Right renal cortex interstitium (tissue), 3 donors: ENCODE results near the gene RAD51AP1. TPM values are rescaled to one million over a fixed set of nuclear protein-coding genes. Genes with fewer than 3 reads are reported as not detected.
A peak's percentile ranks its signal among the peaks of the same experiment; 100 is the strongest.

Experiments
- DNase-seq, 3 donors: peaks; one replicate each; pipeline ENCODE4 v3.0.0-alpha.2; 2013; ENCODE audit warnings: low read depth in 3 of 3, low spot score in 2 of 3
- polyA plus RNA-seq, 3 donors: library from polyadenylated mRNA; unstranded; fragments of 120-200 nt; gene quantifications; one replicate each; pipeline ENCODE4 v1.2.1, GENCODE V29; 2013; ENCODE audit not compliant: insufficient read length in 3 of 3

The RAD51AP1 gene
- polyA plus RNA-seq, 3 donors: 27.5 to 32.9 (median 32.0) TPM

DNA sequence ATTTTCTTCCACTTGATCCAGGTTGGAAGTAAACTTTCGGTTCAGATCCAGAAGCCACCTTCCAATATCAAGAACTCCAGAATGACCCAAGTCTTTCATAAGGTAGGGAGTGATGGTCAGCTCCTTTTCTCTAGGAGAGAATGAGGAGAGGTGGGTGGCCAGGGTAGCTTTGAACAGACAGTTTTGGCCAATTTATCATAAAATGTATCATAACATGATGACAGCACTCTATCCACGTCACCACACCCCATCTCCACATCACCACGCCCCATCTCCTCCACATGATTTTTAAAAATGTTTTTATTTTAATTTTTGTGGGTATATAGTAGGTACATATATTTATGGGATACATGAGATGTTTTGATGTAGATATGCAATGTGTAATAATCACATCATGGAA lies 50.2 kb downstream of the RAD51AP1 start:
- no peak for DNase-seq

DNA sequence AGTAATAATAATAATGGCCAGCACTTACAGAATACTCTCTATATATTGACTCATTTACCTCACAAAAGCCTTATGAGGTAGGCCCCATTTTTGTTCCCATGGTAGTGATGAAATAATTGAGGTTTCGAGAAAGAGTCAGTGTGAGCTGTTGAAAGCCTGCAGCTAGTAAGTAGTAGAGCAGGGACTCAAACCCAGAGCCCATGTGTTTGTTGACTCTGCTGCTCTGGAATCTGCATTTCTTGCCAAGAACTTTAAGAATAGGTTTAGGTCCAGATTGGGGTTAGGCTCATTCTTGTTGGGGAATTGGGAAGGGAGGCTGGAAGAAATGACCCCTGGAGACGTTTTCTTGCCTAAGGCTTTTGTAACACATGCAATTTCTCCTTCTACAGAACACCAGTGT lies 51.3 kb downstream of the RAD51AP1 start:
- no peak for DNase-seq

DNA sequence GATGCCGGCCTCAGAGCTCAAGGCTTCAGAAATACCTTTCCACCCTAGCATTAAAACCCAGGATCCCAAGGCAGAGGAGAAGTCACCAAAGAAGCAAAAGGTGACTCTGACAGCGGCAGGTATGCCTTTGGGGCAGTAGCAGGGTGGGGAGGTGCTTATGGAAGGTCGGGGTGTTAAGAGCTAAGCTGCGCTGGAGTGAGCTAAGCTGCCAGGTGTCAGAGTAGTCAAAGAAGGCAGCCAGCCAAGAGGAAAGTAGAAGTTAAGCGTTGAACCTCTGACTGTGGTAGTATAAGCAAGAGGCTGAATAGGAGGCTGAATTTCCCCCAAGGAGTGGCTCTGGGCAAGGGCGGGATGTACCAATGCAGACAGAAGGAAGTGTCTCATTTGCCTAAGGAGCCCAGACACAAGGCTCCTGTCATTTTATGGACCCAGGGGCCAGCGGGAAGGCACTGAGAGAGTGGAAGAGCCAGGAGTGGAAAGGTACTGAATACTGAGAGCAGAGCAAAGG lies 52.5 kb downstream of the RAD51AP1 start:
- no peak for DNase-seq

DNA sequence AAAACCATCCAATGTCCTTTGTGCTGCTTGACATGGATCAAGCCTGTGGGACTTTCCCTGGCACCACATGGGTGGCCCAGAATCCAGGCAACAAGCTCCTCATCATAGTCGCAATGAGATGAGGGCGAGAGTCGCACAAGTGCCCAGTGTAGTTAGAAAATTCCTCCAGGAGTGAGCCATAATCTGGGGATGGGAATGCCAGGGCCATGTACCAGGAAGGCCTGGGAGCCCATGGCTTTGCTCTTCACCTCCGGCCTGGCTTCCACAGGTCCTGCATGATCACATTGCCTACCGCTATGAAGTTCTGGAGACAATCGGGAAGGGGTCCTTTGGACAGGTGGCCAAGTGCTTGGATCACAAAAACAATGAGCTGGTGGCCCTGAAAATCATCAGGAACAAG lies 57.2 kb downstream of the RAD51AP1 start:
- no peak for DNase-seq

DNA sequence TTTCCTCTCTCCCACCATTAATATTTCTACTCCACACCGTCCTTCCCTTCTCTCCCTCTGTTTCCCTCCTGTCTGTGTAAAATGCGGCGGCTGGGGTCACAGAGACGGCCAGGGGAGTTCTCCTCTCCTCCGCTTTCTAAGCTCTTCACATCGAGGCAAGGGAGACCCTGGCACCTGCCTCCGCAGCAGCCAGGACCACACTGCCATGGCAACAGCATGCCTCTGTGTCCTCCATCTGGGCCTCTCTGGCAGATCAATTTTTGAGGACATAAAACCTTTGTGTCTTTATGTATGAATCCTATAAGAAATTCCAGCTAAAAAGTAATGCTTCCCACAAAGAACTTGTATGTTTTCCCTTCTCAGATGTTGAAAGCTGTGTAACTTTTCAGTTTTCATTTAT lies 64.7 kb downstream of the RAD51AP1 start:
- no peak for DNase-seq

DNA sequence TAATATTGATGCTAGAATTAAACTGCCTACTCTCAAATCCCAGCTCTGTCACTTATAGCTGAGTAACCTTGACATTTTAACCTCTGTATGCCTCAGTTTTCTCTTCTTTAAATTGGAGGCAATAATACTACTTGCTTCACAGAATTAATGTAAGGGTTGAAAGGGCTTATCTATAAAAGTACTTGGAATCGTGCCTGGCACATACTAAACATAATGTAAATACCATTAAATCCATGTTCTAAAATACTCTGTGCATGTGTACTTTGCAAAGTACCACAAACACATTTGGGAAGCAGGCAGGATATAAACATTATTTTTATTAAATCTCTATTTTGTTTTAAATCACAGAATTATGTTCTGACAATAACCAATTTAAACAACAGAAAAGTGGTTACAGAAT lies 65.3 kb downstream of the RAD51AP1 start:
- no peak for DNase-seq

DNA sequence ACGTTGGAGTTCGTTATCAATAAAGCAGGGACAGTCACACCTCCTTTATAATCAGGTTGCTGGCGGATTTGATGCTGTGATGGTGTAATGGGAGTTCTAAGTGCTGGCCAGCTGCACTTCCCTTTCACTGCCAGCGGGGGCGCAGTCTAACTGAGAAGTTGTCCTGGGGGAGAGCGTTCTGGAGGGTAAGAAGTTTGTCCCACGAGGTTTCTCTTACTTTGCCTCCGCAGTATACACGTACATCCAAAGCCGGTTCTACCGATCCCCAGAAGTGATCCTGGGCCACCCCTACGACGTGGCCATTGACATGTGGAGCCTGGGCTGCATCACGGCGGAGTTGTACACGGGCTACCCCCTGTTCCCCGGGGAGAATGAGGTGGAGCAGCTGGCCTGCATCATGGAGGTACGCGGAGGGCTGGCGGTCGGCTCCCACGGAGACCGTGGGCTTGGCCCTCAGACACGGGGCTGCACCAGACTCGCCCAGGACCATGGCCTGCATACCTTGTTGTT lies 66.0 kb downstream of the RAD51AP1 start:
- peak; percentile 71 to 75 (median 71) for DNase-seq

DNA sequence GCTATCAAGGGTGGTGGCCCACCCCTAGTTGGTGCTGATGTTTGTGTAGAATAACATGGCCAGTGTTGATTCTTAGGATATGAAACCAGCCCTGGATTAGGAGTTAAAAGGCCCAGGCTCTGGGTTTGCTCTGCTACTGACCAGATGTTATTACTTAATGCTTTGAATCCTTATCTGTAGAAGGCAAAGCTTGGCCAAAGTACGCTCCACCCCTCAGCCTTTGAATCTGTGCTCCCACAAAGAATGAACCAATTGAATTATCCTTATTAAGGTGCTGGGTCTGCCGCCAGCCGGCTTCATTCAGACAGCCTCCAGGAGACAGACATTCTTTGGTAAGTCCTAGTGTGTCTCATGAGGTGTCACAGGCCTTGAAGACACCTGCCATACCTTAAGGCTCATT lies 68.4 kb downstream of the RAD51AP1 start:
- no peak for DNase-seq

DNA sequence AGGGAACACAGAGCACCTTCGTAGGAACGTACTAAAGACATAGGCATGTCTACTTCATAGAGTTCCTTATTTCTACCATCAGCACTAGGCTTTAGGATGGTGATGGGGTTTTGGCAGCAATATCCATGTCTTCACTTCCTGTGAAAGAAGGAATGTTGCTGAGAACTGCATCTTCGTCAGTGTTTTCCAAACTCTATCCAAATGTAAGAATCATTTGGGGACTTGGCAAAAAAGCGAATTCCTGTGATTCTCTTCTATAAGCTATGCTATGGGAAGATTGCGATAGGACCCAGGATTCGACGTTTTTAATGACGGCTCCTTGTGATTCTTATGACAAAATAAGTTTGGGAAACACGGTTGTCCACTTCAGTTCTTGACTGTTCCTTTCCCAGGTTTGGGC lies 70.4 kb downstream of the RAD51AP1 start:
- DNase-seq: no peak

Other genes with a start within 250 kb of the RAD51AP1 start
- gene TIGAR, start 217.7 kb upstream of the RAD51AP1 start, polyA plus RNA-seq: 1 to 10 TPM; 7.3 to 9.3 (median 8.3) TPM
- gene FGF23, start 159.2 kb upstream of the RAD51AP1 start, polyA plus RNA-seq: under 1 TPM; 0.04 to 0.08 (median 0.08) TPM
- gene FGF6, start 93.1 kb upstream of the RAD51AP1 start, polyA plus RNA-seq: not detected
- gene DYRK4, start 23.3 kb downstream of the RAD51AP1 start, polyA plus RNA-seq: 10 to 100 TPM; 52.7 to 58.0 (median 55.0) TPM
- 1 to 10 TPM; 3.9 to 6.5 (median 4.1) TPM for gene AKAP3, start 110.2 kb downstream of the RAD51AP1 start, polyA plus RNA-seq
- 100 to 1,000 TPM; 114 to 126 (median 123) TPM for gene NDUFA9, start 110.2 kb downstream of the RAD51AP1 start, polyA plus RNA-seq
- 1 to 10 TPM; 3.1 to 3.5 (median 3.3) TPM for gene GALNT8, start 181.5 kb downstream of the RAD51AP1 start, polyA plus RNA-seq